K562 (cell line): ENCODE results near the gene ZDHHC8. TPM values are rescaled to one million over a fixed set of nuclear protein-coding genes. Genes with fewer than 3 reads are reported as not detected.

Experiments
- CHD2 ChIP-seq: IDR thresholded peaks from 2 replicates; pipeline ENCODE4 v1.6.1; 2011; ENCODE audit warnings: low read depth, low read length
- CREB1 ChIP-seq, 2 experiments: sonication (generic) in 1 of 2; formaldehyde crosslinking in 1 of 2; IDR thresholded peaks; 2 replicates each; pipeline versions ENCODE4 v1.6.1 to v1.8.0; 2012 to 2022; ENCODE audit warnings: inconsistent platforms in 1 of 2, mild to moderate bottlenecking in 1 of 2, missing genetic modification reagents in 1 of 2, moderate library complexity in 1 of 2
- EWSR1 ChIP-seq: fragments of 450-650 bp; IDR thresholded peaks from 2 replicates; pipeline ENCODE4 v1.6.1; 2018; ENCODE audit warnings: borderline replicate concordance, mild to moderate bottlenecking, low read depth, moderate library complexity; ENCODE audit not compliant: partially characterized antibody
- PBX2 ChIP-seq, 2 experiments: IDR thresholded peaks in 1 of 2; conservative IDR thresholded peaks in 1 of 2; 2 replicates each; pipeline ENCODE4 v1.6.1; 2016; ENCODE audit warnings: low read depth in 2 of 2, mild to moderate bottlenecking in 1 of 2, missing compliant biosample characterization in 1 of 2, missing genetic modification characterization in 1 of 2, moderate library complexity in 1 of 2
- PHTF2 ChIP-seq: fragments of 250-450 bp; sonication (Bioruptor Pico); IDR thresholded peaks from 2 replicates; pipeline ENCODE4 v1.5.0; 2021; ENCODE audit warnings: mild to moderate bottlenecking
- SETDB1 ChIP-seq: IDR thresholded peaks from one replicate; pipeline ENCODE4 v1.6.1; 2012; ENCODE audit warnings: low read length, control low read depth, inconsistent platforms
- ZNF318 ChIP-seq, 2 experiments: fragments of 450-650 bp; IDR thresholded peaks; 2 replicates each; pipeline ENCODE4 v1.6.1; 2016; ENCODE audit warnings: mild to moderate bottlenecking in 2 of 2, borderline replicate concordance in 1 of 2, low read depth in 1 of 2, moderate library complexity in 1 of 2
- ZNF512 ChIP-seq: IDR thresholded peaks from 2 replicates; pipeline ENCODE4 v1.6.1; 2016; ENCODE audit warnings: missing genetic modification characterization, missing compliant biosample characterization
- polyA plus RNA-seq, 8 experiments: library from polyadenylated mRNA; depleted of rRNA in 4 of 8; stranded (reverse) in 5 of 8; unstranded in 3 of 8; fragments of >200 nt; fragmentation: Nextera tagmentation in 2 of 8; fragmentation: Illumina TruSeq in 1 of 8; extraction: Ambion mirVana in 2 of 8; extraction: Trizol in 1 of 8; gene quantifications; 2 replicates each; pipeline versions ENCODE4 v1.2.1 to v1.2.3, GENCODE V29; 2011 to 2014; ENCODE audit warnings: inconsistent platforms in 1 of 8, missing spikeins in 1 of 8
- total RNA-seq, 7 experiments: library from RNA; depleted of rRNA in 6 of 7; stranded (reverse); fragments of >200 nt in 6 of 7; fragmentation: Illumina TruSeq in 2 of 7; extraction: Trizol in 2 of 7; gene quantifications; 2 replicates each; pipeline versions ENCODE4 v1.2.1 to v1.2.3, GENCODE V29; 2011 to 2021; ENCODE audit warnings: low replicate concordance in 1 of 7
- TF ChIP-seq, protein P1 (sequence below): IDR thresholded peaks from 2 replicates; pipeline ENCODE4 v1.6.1; 2014; ENCODE audit warnings: antibody characterized with exemption

Gene ZDHHC8
- total and polyA plus RNA-seq, 9 of the 15 experiments (the other 6 are each of a cell fraction or from before 2014, with no cell fraction given): 0.04 to 109 (median 16.4) TPM

DNA sequence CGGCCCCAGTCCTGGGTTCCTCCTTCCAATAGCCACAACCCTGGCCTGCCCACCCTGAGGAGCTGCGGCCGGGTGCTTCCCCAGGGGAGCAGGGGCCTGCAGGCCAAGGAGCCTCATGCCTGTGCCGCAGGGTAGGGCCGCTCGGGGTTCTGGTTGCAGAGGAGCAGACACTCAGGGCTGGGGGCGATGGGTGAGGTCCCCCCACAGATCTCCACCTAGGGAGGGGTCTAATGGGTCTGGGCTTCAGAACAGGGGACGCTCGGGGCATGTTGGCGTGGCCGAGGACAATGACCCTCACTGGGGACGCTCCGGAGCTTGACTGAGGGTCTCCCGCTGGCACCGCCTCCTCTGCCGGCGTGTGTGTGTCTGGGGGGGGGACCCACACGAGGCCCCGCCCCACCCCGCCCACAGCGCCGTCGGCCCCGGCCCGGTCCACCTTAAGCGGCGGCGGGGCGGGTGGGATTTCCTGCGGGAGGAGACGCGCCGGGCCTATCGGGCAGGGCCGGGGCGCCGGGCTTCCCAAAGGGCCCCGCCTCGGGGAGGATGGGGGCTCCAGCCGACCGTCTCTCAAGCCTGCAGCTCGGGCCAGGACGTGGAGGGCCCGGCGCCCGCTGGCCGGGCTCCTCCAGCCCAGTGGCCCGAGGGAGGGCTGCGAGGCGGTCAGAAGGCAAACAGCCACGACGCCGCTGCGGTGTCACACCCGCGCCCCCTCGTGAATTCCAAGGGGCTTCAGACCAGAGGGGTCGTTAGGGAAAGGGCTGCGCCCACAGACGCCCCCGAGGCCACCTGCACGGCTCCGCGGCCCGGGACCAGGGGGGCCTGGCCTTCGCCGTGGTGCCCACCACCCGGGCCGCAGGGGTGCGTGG, 640 bp upstream of the ZDHHC8 start (continued):
- TF ChIP-seq PBX2 (CRISPR knock-in tag; IDR thresholded peaks at IDR 0.05; ENCODE audit: low read depth): no peak
- no peak for TF ChIP-seq PBX2 (tag; conservative IDR thresholded peaks at IDR 0.05; ENCODE audit: low read depth)
- peak; percentile 35; the same call in 1 of the 2 replicates for TF ChIP-seq CREB1 (IDR thresholded peaks at IDR 0.05)
- TF ChIP-seq CREB1 (CRISPR knock-in tag; IDR thresholded peaks at IDR 0.05): no peak
- TF ChIP-seq ZNF512 (tag): no peak
- TF ChIP-seq, protein P1, sequence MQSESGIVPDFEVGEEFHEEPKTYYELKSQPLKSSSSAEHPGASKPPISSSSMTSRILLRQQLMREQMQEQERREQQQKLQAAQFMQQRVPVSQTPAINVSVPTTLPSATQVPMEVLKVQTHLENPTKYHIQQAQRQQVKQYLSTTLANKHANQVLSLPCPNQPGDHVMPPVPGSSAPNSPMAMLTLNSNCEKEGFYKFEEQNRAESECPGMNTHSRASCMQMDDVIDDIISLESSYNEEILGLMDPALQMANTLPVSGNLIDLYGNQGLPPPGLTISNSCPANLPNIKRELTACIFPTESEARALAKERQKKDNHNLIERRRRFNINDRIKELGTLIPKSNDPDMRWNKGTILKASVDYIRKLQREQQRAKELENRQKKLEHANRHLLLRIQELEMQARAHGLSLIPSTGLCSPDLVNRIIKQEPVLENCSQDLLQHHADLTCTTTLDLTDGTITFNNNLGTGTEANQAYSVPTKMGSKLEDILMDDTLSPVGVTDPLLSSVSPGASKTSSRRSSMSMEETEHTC: no peak
- TF ChIP-seq EWSR1: no peak
- TF ChIP-seq SETDB1: no peak
- 0 out of 2 replicates have a peak, but pooled peaks have one; percentile 27 for TF ChIP-seq CHD2
- TF ChIP-seq ZNF318 (IDR thresholded peaks at IDR 0.05; ENCODE audit: borderline replicate concordance in 1 of 2, low read depth in 1 of 2): no peak
- TF ChIP-seq PHTF2 (CRISPR knock-in tag): no peak
